C4-2B (cell line): ENCODE results near the gene CPO.
A peak's percentile ranks its signal among the peaks of the same experiment; 100 is the strongest.

Source experiments
- CTCF ChIP-seq: fragments of 450-650 bp; conservative IDR thresholded peaks from 2 replicates; pipeline ENCODE4 v1.5.1; 2017; ENCODE audit warnings: mild to moderate bottlenecking
- ZFX ChIP-seq: fragments of 450-650 bp; IDR thresholded peaks from 2 replicates; pipeline ENCODE4 v1.6.1; 2017

- peak; percentile 91 for TF ChIP-seq CTCF
- TF ChIP-seq ZFX = no peak
Observed at GRCh38 chr2:206981739-206982340, 42.5 kb downstream of the CPO start.
